Duodenal mucosa (tissue), 2 donors: Measurements from ENCODE around the gene CPXM2.

ENCODE experiments used
- H3K27ac ChIP-seq: one replicate; pipeline ENCODE4 v1.7.0; 2013; ENCODE audit warnings: low read depth, low read length
- H3K27me3 ChIP-seq, 2 donors: one replicate each; pipeline ENCODE4 v1.7.0; 2013; ENCODE audit warnings: low read length in 2 of 2, control low read depth in 1 of 2; ENCODE audit not compliant: insufficient read depth in 2 of 2, control insufficient read depth in 1 of 2
- H3K36me3 ChIP-seq, 2 donors: one replicate each; pipeline ENCODE4 v1.7.0; 2013; ENCODE audit warnings: low read length in 2 of 2, control low read depth in 1 of 2; ENCODE audit not compliant: insufficient read depth in 2 of 2, control insufficient read depth in 1 of 2
- H3K4me1 ChIP-seq, 2 donors: one replicate each; pipeline ENCODE4 v1.7.0; 2013; ENCODE audit warnings: low read length in 2 of 2, control low read depth in 1 of 2; ENCODE audit not compliant: insufficient read depth in 2 of 2, control insufficient read depth in 1 of 2
- H3K4me3 ChIP-seq, 2 donors: one replicate each; pipeline ENCODE4 v1.7.0; 2013; ENCODE audit warnings: low read length in 2 of 2, low read depth in 1 of 2
- H3K9ac ChIP-seq, 2 donors: one replicate each; pipeline ENCODE4 v1.7.0; 2013; ENCODE audit warnings: low read length in 2 of 2, low read depth in 1 of 2
- H3K9me3 ChIP-seq, 2 donors: one replicate each; pipeline ENCODE4 v1.7.0; 2013; ENCODE audit warnings: low read length in 2 of 2, control low read depth in 1 of 2; ENCODE audit not compliant: control insufficient read depth in 1 of 2

CPXM2 gene

GRCh38 chr10:123855008-123855684, 36.5 kb downstream of the CPXM2 start:
- H3K9ac ChIP-seq = no peak overlapping the region
- H3K4me3 ChIP-seq = no peak overlapping the region
- no peaks in the 10 kb centered on the region for H3K9me3 ChIP-seq
- no peaks in the 10 kb centered on the region for H3K36me3 ChIP-seq
- H3K27me3 ChIP-seq = no peaks in the 10 kb centered on the region
- peaks cover 6 to 15% of the 10 kb centered on the region in 2 donors for H3K4me1 ChIP-seq
- H3K27ac ChIP-seq = no peak overlapping the region

GRCh38 chr10:123854498-123854897, 37.1 kb downstream of the CPXM2 start:
- Histone ChIP-seq H3K36me3 (no peaks in the 10 kb centered on the region), H3K9ac (no peak overlapping the region), H3K4me1 (peaks cover 0 to 9% of the 10 kb centered on the region in 2 donors), H3K9me3 (no peaks in the 10 kb centered on the region), H3K27me3 (no peaks in the 10 kb centered on the region), H3K4me3 (no peak overlapping the region), H3K27ac (no peak overlapping the region)

- Histone ChIP-seq H3K36me3 (no peaks in the 10 kb centered on the region), H3K27ac (no peak overlapping the region), H3K4me3 (no peak overlapping the region), H3K9me3 (no peaks in the 10 kb centered on the region), H3K27me3 (no peaks in the 10 kb centered on the region), H3K4me1 (peaks cover 2 to 10% of the 10 kb centered on the region in 2 donors), H3K9ac (no peak overlapping the region)
Measured at GRCh38 chr10:123854003-123854402, 37.6 kb downstream of the CPXM2 start.

- no peak overlapping the region for H3K4me3 ChIP-seq
- no peaks in the 10 kb centered on the region for H3K27me3 ChIP-seq
- H3K27ac ChIP-seq = no peak overlapping the region
- H3K9ac ChIP-seq = no peak overlapping the region
- no peaks in the 10 kb centered on the region for H3K9me3 ChIP-seq
- H3K36me3 ChIP-seq = no peaks in the 10 kb centered on the region
- H3K4me1 ChIP-seq = peaks cover 5 to 16% of the 10 kb centered on the region in 2 donors
Measured at GRCh38 chr10:123852411-123852951, 39.1 kb downstream of the CPXM2 start.

- Histone ChIP-seq H3K27ac (no peak overlapping the region), H3K9ac (no peak overlapping the region)
Measured at GRCh38 chr10:123848564-123849457, 42.8 kb downstream of the CPXM2 start.

GRCh38 chr10:123847686-123848432, 43.7 kb downstream of the CPXM2 start:
- H3K36me3 ChIP-seq = no peaks in the 10 kb centered on the region
- H3K27ac ChIP-seq = no peak overlapping the region
- peaks cover 21 to 23% of the 10 kb centered on the region in 2 donors for H3K4me1 ChIP-seq
- no peak overlapping the region for H3K4me3 ChIP-seq
- H3K27me3 ChIP-seq = no peaks in the 10 kb centered on the region
- no peak overlapping the region for H3K9ac ChIP-seq
- H3K9me3 ChIP-seq = no peaks in the 10 kb centered on the region

More at GRCh38 chr10:123848564-123849457, 42.8 kb downstream of the CPXM2 start:
- H3K27me3 ChIP-seq = no peaks in the 10 kb centered on the region
- H3K9me3 ChIP-seq = no peaks in the 10 kb centered on the region
- H3K4me3 ChIP-seq = peak overlapping the region in 1 of 2 donors; percentile 11
- H3K4me1 ChIP-seq = peaks cover 21 to 23% of the 10 kb centered on the region in 2 donors
- H3K36me3 ChIP-seq = no peaks in the 10 kb centered on the region

GRCh38 chr10:123843835-123844234, 47.8 kb downstream of the CPXM2 start:
- Histone ChIP-seq H3K9me3 (no peaks in the 10 kb centered on the region), H3K9ac (no peak overlapping the region), H3K4me3 (no peak overlapping the region), H3K27ac (no peak overlapping the region), H3K36me3 (no peaks in the 10 kb centered on the region), H3K27me3 (no peaks in the 10 kb centered on the region), H3K4me1 (peaks cover 19% of the 10 kb centered on the region in 2 donors)

GRCh38 chr10:123842692-123843385, 48.8 kb downstream of the CPXM2 start:
- H3K4me1 ChIP-seq = peaks cover 10 to 15% of the 10 kb centered on the region in 2 donors
- H3K36me3 ChIP-seq = no peaks in the 10 kb centered on the region
- H3K9me3 ChIP-seq = no peaks in the 10 kb centered on the region
- no peak overlapping the region for H3K4me3 ChIP-seq
- H3K9ac ChIP-seq = no peak overlapping the region
- no peak overlapping the region for H3K27ac ChIP-seq
- H3K27me3 ChIP-seq = no peaks in the 10 kb centered on the region

- no peaks in the 10 kb centered on the region for H3K36me3 ChIP-seq
- peaks cover 0 to 3% of the 10 kb centered on the region in 2 donors for H3K27me3 ChIP-seq
- no peak overlapping the region for H3K9ac ChIP-seq
- no peak overlapping the region for H3K4me3 ChIP-seq
- peaks cover 0 to 7% of the 10 kb centered on the region in 2 donors for H3K4me1 ChIP-seq
- no peaks in the 10 kb centered on the region for H3K9me3 ChIP-seq
- H3K27ac ChIP-seq = no peak overlapping the region
Measured at GRCh38 chr10:123841560-123841959, 50.0 kb downstream of the CPXM2 start.
